IMR-90 (cell line): ENCODE measurements around the gene NCOA7. TPM values are rescaled to one million over a fixed set of nuclear protein-coding genes. Genes with fewer than 3 reads are reported as not detected.

Experiments used
- ATAC-seq: fragments of 200-7000 bp; cut with Tn5 transposase; 2 replicates; pipeline ENCODE4 v1.9.1; 2020; ENCODE audit warnings: low read depth, mild to moderate bottlenecking, moderate library complexity
- BruUV-seq: library from RNA; stranded (reverse); fragments of 400-500 nt; replicated peaks from 2 replicates; lab custom pipeline; 2021; lab: Mats Ljungman, UMichigan
- CTCF ChIA-PET: fragments of 300-600 bp; formaldehyde crosslinking; extraction: SDS; loops from one replicate; lab custom pipeline; 2021; ENCODE audit warnings: antibody characterized with exemption; lab: Yijun Ruan, JAX
- POLR2A ChIA-PET: fragments of 300-600 bp; sonication (Branson Sonifier 250); formaldehyde crosslinking; loops from one replicate; lab custom pipeline; 2022; ENCODE audit warnings: antibody characterized with exemption; ENCODE audit not compliant: unreplicated experiment; lab: Charles Lee
- DNase-seq: peaks from one replicate; pipeline ENCODE4 v3.0.0; 2013
- H2AFZ ChIP-seq: replicated peaks from 2 replicates; pipeline ENCODE3; 2013; ENCODE audit warnings: low read length, mild to moderate bottlenecking; ENCODE audit not compliant: poor library complexity
- H2AK5ac ChIP-seq: 2 replicates; pipeline ENCODE4 v1.6.1; 2013; ENCODE audit warnings: low read depth, low read length, inconsistent platforms
- H2AK9ac ChIP-seq: replicated peaks from 2 replicates; pipeline ENCODE3; 2013; ENCODE audit warnings: mild to moderate bottlenecking, low read depth, low read length, moderate library complexity; ENCODE audit not compliant: poor library complexity
- H2BK120ac ChIP-seq: 2 replicates; pipeline ENCODE4 v1.6.1; 2013; ENCODE audit warnings: low read depth, low read length, inconsistent platforms
- H2BK15ac ChIP-seq: 3 replicates; pipeline ENCODE4 v1.6.1; 2013; ENCODE audit warnings: low read depth, low read length, inconsistent platforms
- H2BK20ac ChIP-seq: 2 replicates; pipeline ENCODE4 v1.6.1; 2013; ENCODE audit warnings: low read depth, mild to moderate bottlenecking, inconsistent platforms, low read length, moderate library complexity
- H2BK5ac ChIP-seq: 2 replicates; pipeline ENCODE4 v1.6.1; 2013; ENCODE audit warnings: mild to moderate bottlenecking, low read depth, low read length, inconsistent platforms; ENCODE audit not compliant: poor library complexity, severe bottlenecking
- H3K14ac ChIP-seq: replicated peaks from 2 replicates; pipeline ENCODE4 v1.6.1; 2013; ENCODE audit warnings: low read depth, low read length, inconsistent platforms
- H3K18ac ChIP-seq: 2 replicates; pipeline ENCODE4 v1.6.1; 2013; ENCODE audit warnings: low read depth, low read length, control low read depth
- H3K23ac ChIP-seq: 2 replicates; pipeline ENCODE4 v1.6.1; 2013; ENCODE audit warnings: low read depth, low read length, inconsistent platforms
- H3K27ac ChIP-seq: 2 replicates; pipeline ENCODE4 v1.5.1; 2013; ENCODE audit warnings: mild to moderate bottlenecking, control low read depth, low read length; ENCODE audit not compliant: insufficient read depth
- H3K27me3 ChIP-seq: 2 replicates; pipeline ENCODE4 v1.6.1; 2013; ENCODE audit warnings: low read length; ENCODE audit not compliant: control insufficient read depth, insufficient read depth
- H3K36me3 ChIP-seq: 2 replicates; pipeline ENCODE4 v1.6.1; 2013; ENCODE audit warnings: low read length, mixed read lengths; ENCODE audit not compliant: control insufficient read depth, insufficient read depth
- H3K4ac ChIP-seq: 2 replicates; pipeline ENCODE4 v1.6.1; 2013; ENCODE audit warnings: low read depth, low read length, inconsistent platforms
- H3K4me1 ChIP-seq: 2 replicates; pipeline ENCODE4 v1.6.1; 2013; ENCODE audit warnings: low read length, mixed read lengths; ENCODE audit not compliant: control insufficient read depth, insufficient read depth
- H3K4me2 ChIP-seq: 2 replicates; pipeline ENCODE4 v1.6.1; 2013; ENCODE audit warnings: low read depth, mild to moderate bottlenecking, control low read depth, low read length, moderate library complexity
- H3K4me3 ChIP-seq: 2 replicates; pipeline ENCODE4 v1.5.1; 2013; ENCODE audit warnings: low read depth, mild to moderate bottlenecking, control low read depth, low read length, moderate library complexity; ENCODE audit not compliant: insufficient read depth
- H3K56ac ChIP-seq: 2 replicates; pipeline ENCODE4 v1.6.1; 2013; ENCODE audit warnings: low read length, inconsistent platforms; ENCODE audit not compliant: insufficient read depth; ENCODE audit errors: extremely low read depth
- H3K79me1 ChIP-seq, 2 experiments: 2 replicates each; pipeline ENCODE4 v1.6.1; 2013; ENCODE audit warnings: low read length in 2 of 2, inconsistent platforms in 1 of 2, low read depth in 1 of 2
- H3K9ac ChIP-seq: 2 replicates; pipeline ENCODE4 v1.6.1; 2013; ENCODE audit warnings: low read depth, low read length, control low read depth
- H3K9me1 ChIP-seq: 2 replicates; pipeline ENCODE4 v1.6.1; 2013; ENCODE audit warnings: low read length, inconsistent platforms; ENCODE audit not compliant: insufficient read depth
- H3K9me3 ChIP-seq: 2 replicates; pipeline ENCODE4 v1.6.1; 2013; ENCODE audit warnings: low read length; ENCODE audit not compliant: control insufficient read depth, insufficient read depth
- H4K20me1 ChIP-seq: 2 replicates; pipeline ENCODE4 v1.6.1; 2013; ENCODE audit warnings: low read length, inconsistent platforms; ENCODE audit not compliant: insufficient read depth
- H4K5ac ChIP-seq: 2 replicates; pipeline ENCODE4 v1.6.1; 2013; ENCODE audit warnings: mild to moderate bottlenecking, low read depth, low read length, control low read depth
- H4K8ac ChIP-seq, 2 experiments: 2 replicates each; pipeline ENCODE4 v1.6.1; 2013; ENCODE audit warnings: low read depth in 2 of 2, low read length in 2 of 2, control low read depth in 1 of 2, inconsistent platforms in 1 of 2
- H4K91ac ChIP-seq: 2 replicates; pipeline ENCODE4 v1.6.1; 2013; ENCODE audit warnings: low read depth, low read length, inconsistent platforms; ENCODE audit not compliant: insufficient read depth
- BHLHE40 ChIP-seq: fragments of 150-350 bp; IDR thresholded peaks from 2 replicates; pipeline ENCODE4 v1.6.1; 2016; ENCODE audit warnings: mild to moderate bottlenecking, low read depth, low read length
- CEBPB ChIP-seq: IDR thresholded peaks from 2 replicates; pipeline ENCODE4 v1.6.1; 2012; ENCODE audit warnings: low read depth, low read length, improper control_type of control experiment
- MAZ ChIP-seq: IDR thresholded peaks from 2 replicates; pipeline ENCODE4 v1.6.1; 2012; ENCODE audit warnings: low read depth, mild to moderate bottlenecking, low read length, improper control_type of control experiment, moderate library complexity, borderline replicate concordance
- POLR2A ChIP-seq: IDR thresholded peaks from 2 replicates; pipeline ENCODE4 v1.6.1; 2012; ENCODE audit warnings: mild to moderate bottlenecking, low read depth, low read length
- RCOR1 ChIP-seq: IDR thresholded peaks from 2 replicates; pipeline ENCODE4 v1.6.1; 2012; ENCODE audit warnings: mild to moderate bottlenecking, low read length, improper control_type of control experiment; ENCODE audit not compliant: insufficient replicate concordance
- RFX5 ChIP-seq: IDR thresholded peaks from 2 replicates; pipeline ENCODE4 v1.8.0; 2012; ENCODE audit warnings: low read depth, mild to moderate bottlenecking, low read length, moderate library complexity
- SMC3 ChIP-seq: fragments of 150-350 bp; IDR thresholded peaks from 2 replicates; pipeline ENCODE4 v1.6.1; 2016; ENCODE audit warnings: low read depth, mild to moderate bottlenecking, antibody characterized with exemption, low read length, moderate library complexity
- WGBS, 2 experiments: methylation state at CpG; one replicate each; pipeline versions ENCODE4 v1.1.5 to v1.1.7; 2013; ENCODE audit warnings: missing lambda C conversion rate in 2 of 2; ENCODE audit not compliant: insufficient read length in 1 of 2; ENCODE audit errors: extremely low coverage in 2 of 2; 5-methylcytosine and 5-hydroxymethylcytosine counted together
- dilution Hi-C: fragments of 300-500 bp; cut with HindIII; formaldehyde crosslinking; loops from one replicate; pipeline ENCODE4 v1.14.3; 2018; ENCODE audit warnings: low sequenced_read_pairs; ENCODE audit not compliant: unreplicated experiment
- in situ Hi-C: fragments of 300-500 bp; cut with MboI; formaldehyde crosslinking; loops from 3 replicates; pipeline ENCODE4 v1.14.3; 2019; ENCODE audit warnings: low sequenced_read_pairs, inconsistent platforms, mixed read lengths
- intact Hi-C: fragments of 100-400 bp; cut with micrococcal nuclease; formaldehyde crosslinking; loops from 2 replicates; pipeline ENCODE4 v1.10.0; 2022
- polyA plus RNA-seq, 3 experiments: library from polyadenylated mRNA; depleted of rRNA; stranded (reverse); fragments of >200 nt; gene quantifications; 2 replicates each; pipeline ENCODE4 v1.2.3, GENCODE V29; 2012; ENCODE audit warnings: low replicate concordance in 1 of 3
- total RNA-seq: library from RNA; depleted of rRNA; stranded (reverse); fragments of >200 nt; gene quantifications from 2 replicates; pipeline ENCODE4 v1.2.3, GENCODE V29; 2012
- TF ChIP-seq, protein P1 (sequence below): fragments of 150-350 bp; IDR thresholded peaks from 2 replicates; pipeline ENCODE4 v1.6.1; 2017; ENCODE audit warnings: mild to moderate bottlenecking, antibody characterized with exemption, low read length, low read depth
- TF ChIP-seq, protein P2 (sequence below): conservative IDR thresholded peaks from 2 replicates; pipeline ENCODE4 v1.5.1; 2012; ENCODE audit warnings: mild to moderate bottlenecking, low read depth, low read length, improper control_type of control experiment

NCOA7 gene
- total and polyA plus RNA-seq, 2 of the 4 experiments (the other 2 are of a cell fraction) = 12.6 to 12.9 TPM

DNA sequence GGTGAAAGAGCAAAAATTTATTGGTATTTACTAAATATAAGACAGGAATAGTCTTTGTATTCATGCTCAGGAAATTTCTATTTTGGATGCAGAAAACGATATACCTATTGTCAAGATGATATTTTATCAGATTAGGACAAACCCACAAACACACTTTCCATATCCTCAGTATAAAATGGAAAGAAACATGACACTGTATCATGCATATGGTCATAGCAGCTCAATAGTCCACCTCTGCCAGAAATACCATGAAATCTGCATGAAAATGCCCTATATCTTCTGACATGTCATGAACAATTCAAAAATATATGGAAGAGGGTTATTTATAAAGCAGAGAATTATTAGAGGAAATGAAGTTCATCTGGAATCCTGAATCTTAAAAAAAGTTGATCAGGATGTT, 154.1 kb downstream of the NCOA7 start:
- no peaks in the 10 kb centered on the region for H4K20me1 ChIP-seq
- H3K9me3 ChIP-seq = no peaks in the 10 kb centered on the region
- ChIA-PET POLR2A (interaction anchor here (0.7 kb wide), 1 partner anchor 12 kb away, joined by 3 read pairs; no protein-coding TSS in a partner anchor), CTCF (interaction anchor here (0.7 kb wide), 1 partner anchor 11 kb away, joined by 3 read pairs; the partner anchor contains the start of gene HINT3)
- H4K8ac ChIP-seq = peak overlapping the region in 1 of 2 experiments; percentile 31; a peak in 1 of 4 replicates
- no CpG with 5 or more reads among the region's 1 CpG for WGBS, 2 experiments
- H2AK9ac ChIP-seq = no peak overlapping the region
- in situ Hi-C loops (no loop called here), intact Hi-C loops (loop anchor here (5.0 kb wide), 1 partner anchor 73 kb away; no protein-coding TSS in a partner anchor), dilution Hi-C loops (no loop called here)
- H2BK15ac ChIP-seq = no peak overlapping the region
- peak overlapping the region; percentile 53; the same call in 1 of the 2 replicates for H3K14ac ChIP-seq
- no peak overlapping the region for H3K56ac ChIP-seq
- peak overlapping the region; percentile 98 for H2BK5ac ChIP-seq
- H2AK5ac ChIP-seq = no peak overlapping the region; the same call in 1 of the 2 replicates
- peak overlapping the region; percentile 84 for H2BK120ac ChIP-seq
- no peaks in the 10 kb centered on the region for H3K79me1 ChIP-seq
- peaks cover 28% of the 10 kb centered on the region for H3K4me1 ChIP-seq
- no peaks in the 10 kb centered on the region for H3K36me3 ChIP-seq
- H4K91ac ChIP-seq = peak overlapping the region; percentile 20; the same call in 1 of the 2 replicates
- TF ChIP-seq, protein P1, sequence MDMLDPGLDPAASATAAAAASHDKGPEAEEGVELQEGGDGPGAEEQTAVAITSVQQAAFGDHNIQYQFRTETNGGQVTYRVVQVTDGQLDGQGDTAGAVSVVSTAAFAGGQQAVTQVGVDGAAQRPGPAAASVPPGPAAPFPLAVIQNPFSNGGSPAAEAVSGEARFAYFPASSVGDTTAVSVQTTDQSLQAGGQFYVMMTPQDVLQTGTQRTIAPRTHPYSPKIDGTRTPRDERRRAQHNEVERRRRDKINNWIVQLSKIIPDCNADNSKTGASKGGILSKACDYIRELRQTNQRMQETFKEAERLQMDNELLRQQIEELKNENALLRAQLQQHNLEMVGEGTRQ = no peak
- no peak for TF ChIP-seq RCOR1
- no peak for TF ChIP-seq CEBPB
- TF ChIP-seq BHLHE40 = no peak
- TF ChIP-seq, protein P2, sequence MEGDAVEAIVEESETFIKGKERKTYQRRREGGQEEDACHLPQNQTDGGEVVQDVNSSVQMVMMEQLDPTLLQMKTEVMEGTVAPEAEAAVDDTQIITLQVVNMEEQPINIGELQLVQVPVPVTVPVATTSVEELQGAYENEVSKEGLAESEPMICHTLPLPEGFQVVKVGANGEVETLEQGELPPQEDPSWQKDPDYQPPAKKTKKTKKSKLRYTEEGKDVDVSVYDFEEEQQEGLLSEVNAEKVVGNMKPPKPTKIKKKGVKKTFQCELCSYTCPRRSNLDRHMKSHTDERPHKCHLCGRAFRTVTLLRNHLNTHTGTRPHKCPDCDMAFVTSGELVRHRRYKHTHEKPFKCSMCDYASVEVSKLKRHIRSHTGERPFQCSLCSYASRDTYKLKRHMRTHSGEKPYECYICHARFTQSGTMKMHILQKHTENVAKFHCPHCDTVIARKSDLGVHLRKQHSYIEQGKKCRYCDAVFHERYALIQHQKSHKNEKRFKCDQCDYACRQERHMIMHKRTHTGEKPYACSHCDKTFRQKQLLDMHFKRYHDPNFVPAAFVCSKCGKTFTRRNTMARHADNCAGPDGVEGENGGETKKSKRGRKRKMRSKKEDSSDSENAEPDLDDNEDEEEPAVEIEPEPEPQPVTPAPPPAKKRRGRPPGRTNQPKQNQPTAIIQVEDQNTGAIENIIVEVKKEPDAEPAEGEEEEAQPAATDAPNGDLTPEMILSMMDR = no peak
- TF ChIP-seq POLR2A = no peak
- TF ChIP-seq SMC3 = no peak
- TF ChIP-seq MAZ = no peak
- no peak for TF ChIP-seq RFX5
- DNase-seq (no peak), ATAC-seq (no peak)
- no peak overlapping the region for H3K4me3 ChIP-seq
- no peaks in the 10 kb centered on the region for H3K27me3 ChIP-seq
- peak overlapping the region; percentile 60; the same call in 1 of the 2 replicates for H4K5ac ChIP-seq
- H3K9me1 ChIP-seq = peaks cover 6% of the 10 kb centered on the region
- BruUV-seq = no TSS peak
- peak overlapping the region; percentile 58; the same call in 1 of the 2 replicates for H3K23ac ChIP-seq
- no peak overlapping the region for H3K4me2 ChIP-seq
- H3K9ac ChIP-seq = no peak overlapping the region
- H3K27ac ChIP-seq = peak overlapping the region; percentile 47; the same call in 1 of the 2 replicates
- H3K18ac ChIP-seq = peak overlapping the region; percentile 75; the same call in 1 of the 2 replicates
- peak overlapping the region; percentile 81; the same call in 1 of the 2 replicates for H3K4ac ChIP-seq
- H2BK20ac ChIP-seq = peak overlapping the region; percentile 79; the same call in 1 of the 2 replicates
- H2AFZ ChIP-seq = no peak overlapping the region
